ENCODE data around the gene TP53INP2. TPM values are rescaled to one million over a fixed set of nuclear protein-coding genes. Genes with fewer than 3 reads are reported as not detected.
"Not testable (repeated sequence)": the region's sequence is repeated elsewhere in the genome, so short reads cannot be mapped to it uniquely, and the experiment has no call there.

Gene TP53INP2
- total and polyA plus RNA-seq, 2 donors = 0.33 to 5.7 TPM

DNA sequence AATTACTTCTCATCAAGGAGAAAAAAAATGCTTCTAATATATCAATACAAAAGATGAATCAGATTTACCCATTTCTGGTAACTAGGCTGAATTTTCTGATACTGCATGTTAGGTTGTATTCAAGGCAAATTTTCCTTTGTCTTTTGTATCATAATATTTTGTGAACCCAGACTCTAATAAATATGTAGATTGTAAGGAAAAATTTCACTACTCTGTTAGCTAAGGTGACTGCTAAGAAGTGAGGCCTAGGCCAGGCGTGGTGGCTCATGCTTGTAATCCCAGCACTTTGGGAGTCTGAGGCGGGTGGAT, 12.7 kb downstream of the TP53INP2 start:
- peaks cover 23 to 26% of the 10 kb centered on the region in 2 donors for H3K36me3 ChIP-seq (ENCODE audit: control insufficient read depth in 2 of 2, insufficient read depth in 2 of 2, low read length in 1 of 2)
- H3K27ac ChIP-seq (ENCODE audit: low read depth in 1 of 2, low read length in 1 of 2) = no peak overlapping the region
- H3K4me1 ChIP-seq (ENCODE audit: control insufficient read depth in 2 of 2, insufficient read depth in 2 of 2, low read length in 2 of 2) = no peaks in the 10 kb centered on the region
- H3K4me3 ChIP-seq (ENCODE audit: low read length in 2 of 2) = no peak overlapping the region
- no peaks in the 10 kb centered on the region for H3K9me3 ChIP-seq (ENCODE audit: control insufficient read depth in 2 of 2, insufficient read depth in 1 of 2, low read length in 1 of 2)
- no peaks in the 10 kb centered on the region for H3K27me3 ChIP-seq (ENCODE audit: control insufficient read depth in 2 of 2, insufficient read depth in 1 of 2, low read length in 1 of 2)
- 98% methylated on average over 2 of the region's 2 CpGs for WGBS
- no peak for DNase-seq (ENCODE audit: low read depth in 6 of 9, low spot score in 9 of 9)

DNA sequence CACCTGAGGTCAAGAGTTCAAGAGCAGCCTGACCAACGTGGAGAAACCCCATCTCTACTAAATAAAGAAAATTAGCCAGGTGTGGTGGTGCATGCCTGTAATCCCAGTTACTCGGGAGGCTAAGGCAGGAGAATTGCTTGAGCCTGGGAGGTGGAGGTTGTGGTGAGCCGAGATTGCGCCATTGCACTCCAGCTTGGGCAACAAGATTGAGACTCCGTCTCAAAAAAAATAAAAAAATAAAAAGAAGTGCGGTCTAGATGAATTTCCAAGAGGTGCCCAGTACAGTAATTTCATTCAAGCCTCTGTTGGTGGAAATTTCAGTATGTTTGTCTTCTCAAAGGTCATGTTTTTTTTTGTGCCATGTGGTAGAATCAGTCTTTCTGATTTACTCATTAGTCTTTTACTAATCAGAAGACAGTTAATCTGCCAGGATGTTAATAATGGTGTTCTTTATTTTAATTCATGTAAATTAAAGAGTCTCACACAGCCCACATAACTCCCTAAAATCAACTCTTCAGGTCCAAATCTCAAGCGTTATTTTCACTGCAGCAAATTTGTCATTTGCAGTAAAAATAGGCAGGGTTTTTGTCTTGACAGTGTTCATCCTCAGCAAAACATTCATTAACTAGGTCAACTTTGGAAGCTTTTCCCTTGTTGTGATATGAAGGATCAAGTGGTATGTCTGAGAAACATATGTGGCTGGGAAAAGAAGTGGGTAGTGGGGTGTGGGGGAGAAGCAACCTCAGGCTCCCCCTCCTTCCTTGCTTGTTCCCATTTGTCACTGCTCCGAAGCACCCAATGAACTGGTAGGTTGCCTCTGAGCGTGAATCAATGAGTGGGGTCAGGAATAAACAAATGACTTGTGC, 13.3 kb downstream of the TP53INP2 start:
- H3K4me3 ChIP-seq (ENCODE audit: low read length in 2 of 2) = no peak overlapping the region
- 97% methylated on average over 9 of the region's 9 CpGs for WGBS

DNA sequence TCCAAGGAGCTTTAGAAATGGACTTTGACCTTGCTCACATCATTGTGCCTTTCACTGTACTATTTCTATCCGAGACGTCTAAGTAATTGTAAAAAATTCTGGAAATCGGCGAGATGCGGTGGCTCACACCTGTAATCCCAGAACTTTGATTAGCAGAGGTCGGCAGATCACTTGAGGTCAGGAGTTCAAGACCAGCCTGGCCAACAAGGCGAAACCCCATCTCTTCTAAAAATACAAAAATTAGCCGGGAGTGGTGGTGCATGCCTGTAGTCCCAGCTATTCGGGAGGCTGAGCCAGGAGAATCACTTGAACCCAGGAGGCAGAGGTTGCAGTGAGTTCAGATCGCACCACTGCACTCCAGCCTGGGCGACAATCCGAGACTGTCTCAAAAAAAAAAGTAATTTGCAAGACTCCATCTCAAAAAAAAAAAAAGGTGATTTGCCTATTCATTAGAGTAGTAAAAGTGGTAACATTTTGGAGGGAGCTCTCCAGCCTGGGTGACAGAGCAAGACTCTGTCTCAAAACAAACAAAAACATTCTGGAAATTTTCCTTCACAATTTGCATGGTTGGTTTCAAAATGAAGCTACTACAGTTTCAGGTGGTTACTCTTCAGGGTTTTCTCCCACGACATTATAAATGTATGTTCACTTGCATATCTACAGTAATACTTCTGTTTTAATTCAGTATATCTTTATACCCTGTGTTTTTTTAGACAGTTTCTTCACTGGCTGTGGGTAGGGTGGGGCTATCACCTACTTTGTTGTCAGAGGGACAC, 15.3 kb downstream of the TP53INP2 start:
- H3K4me3 ChIP-seq (ENCODE audit: low read length in 2 of 2); H3K4me1 ChIP-seq (ENCODE audit: control insufficient read depth in 2 of 2, insufficient read depth in 2 of 2, low read length in 2 of 2); H3K9me3 ChIP-seq (ENCODE audit: control insufficient read depth in 2 of 2, insufficient read depth in 1 of 2, low read length in 1 of 2); DNase-seq (ENCODE audit: low read depth in 6 of 9, low spot score in 9 of 9); H3K27me3 ChIP-seq (ENCODE audit: control insufficient read depth in 2 of 2, insufficient read depth in 1 of 2, low read length in 1 of 2); H3K27ac ChIP-seq (ENCODE audit: low read depth in 1 of 2, low read length in 1 of 2): not testable (repeated sequence)
- WGBS = 97% methylated on average over 13 of the region's 13 CpGs
- H3K36me3 ChIP-seq (ENCODE audit: control insufficient read depth in 2 of 2, insufficient read depth in 2 of 2, low read length in 1 of 2) = peaks cover 22 to 30% of the 10 kb centered on the region in 2 donors

More for the DNA sequence above, 13.3 kb downstream of the TP53INP2 start:
- no peak for DNase-seq (ENCODE audit: low read depth in 6 of 9, low spot score in 9 of 9)
- no peaks in the 10 kb centered on the region for H3K27me3 ChIP-seq (ENCODE audit: control insufficient read depth in 2 of 2, insufficient read depth in 1 of 2, low read length in 1 of 2)
- H3K36me3 ChIP-seq (ENCODE audit: control insufficient read depth in 2 of 2, insufficient read depth in 2 of 2, low read length in 1 of 2) = peaks cover 23 to 26% of the 10 kb centered on the region in 2 donors
- no peak overlapping the region for H3K27ac ChIP-seq (ENCODE audit: low read depth in 1 of 2, low read length in 1 of 2)
- no peaks in the 10 kb centered on the region for H3K4me1 ChIP-seq (ENCODE audit: control insufficient read depth in 2 of 2, insufficient read depth in 2 of 2, low read length in 2 of 2)
- H3K9me3 ChIP-seq (ENCODE audit: control insufficient read depth in 2 of 2, insufficient read depth in 1 of 2, low read length in 1 of 2) = no peaks in the 10 kb centered on the region

DNA sequence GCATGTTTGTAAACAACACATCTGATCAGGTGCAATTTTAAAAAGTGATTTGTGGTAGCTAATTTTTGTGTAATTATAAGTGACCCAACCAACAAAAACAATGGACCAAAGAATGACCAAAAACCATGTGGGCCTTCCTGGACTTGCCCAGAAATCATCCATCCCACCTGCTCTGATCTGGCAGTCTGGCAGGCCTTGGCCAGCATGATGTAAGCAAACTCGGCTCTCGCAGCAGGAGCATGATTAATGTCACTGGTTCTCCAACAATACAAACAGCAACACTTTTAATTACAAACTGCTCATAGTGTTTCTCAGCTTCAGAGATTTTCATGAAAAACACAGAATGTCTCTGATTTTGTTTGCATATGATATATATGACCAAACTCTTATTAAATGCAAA, 16.1 kb downstream of the TP53INP2 start:
- no peak overlapping the region for H3K4me3 ChIP-seq (ENCODE audit: low read length in 2 of 2)
- 93% methylated on average over 2 of the region's 2 CpGs for WGBS
- no peaks in the 10 kb centered on the region for H3K4me1 ChIP-seq (ENCODE audit: control insufficient read depth in 2 of 2, insufficient read depth in 2 of 2, low read length in 2 of 2)
- H3K9me3 ChIP-seq (ENCODE audit: control insufficient read depth in 2 of 2, insufficient read depth in 1 of 2, low read length in 1 of 2) = no peaks in the 10 kb centered on the region
- no peaks in the 10 kb centered on the region for H3K27me3 ChIP-seq (ENCODE audit: control insufficient read depth in 2 of 2, insufficient read depth in 1 of 2, low read length in 1 of 2)
- peaks cover 18 to 28% of the 10 kb centered on the region in 2 donors for H3K36me3 ChIP-seq (ENCODE audit: control insufficient read depth in 2 of 2, insufficient read depth in 2 of 2, low read length in 1 of 2)
- H3K27ac ChIP-seq (ENCODE audit: low read depth in 1 of 2, low read length in 1 of 2) = no peak overlapping the region
- DNase-seq (ENCODE audit: low read depth in 6 of 9, low spot score in 9 of 9) = no peak

DNA sequence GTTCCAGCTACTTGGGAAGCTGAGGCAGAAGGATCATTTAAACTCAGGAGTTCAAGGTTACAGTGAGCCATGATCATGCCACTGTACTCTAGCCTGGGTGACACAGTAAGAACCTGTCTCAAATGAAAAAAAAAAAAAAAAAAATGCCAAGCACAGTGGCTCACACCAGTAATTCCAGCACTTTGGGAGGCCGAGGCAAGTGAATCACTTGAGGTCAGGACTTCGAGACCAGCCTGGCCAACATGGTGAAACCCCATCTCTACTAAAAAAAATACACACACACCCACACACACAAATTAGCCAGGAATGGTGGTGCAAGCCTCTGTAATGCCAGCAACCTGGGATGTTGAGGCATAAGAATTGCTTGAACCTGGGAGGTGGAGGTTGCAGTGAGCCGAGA, 18.4 kb downstream of the TP53INP2 start:
- not testable (repeated sequence) for H3K27me3 ChIP-seq (ENCODE audit: control insufficient read depth in 2 of 2, insufficient read depth in 1 of 2, low read length in 1 of 2); H3K4me3 ChIP-seq (ENCODE audit: low read length in 2 of 2); H3K27ac ChIP-seq (ENCODE audit: low read depth in 1 of 2, low read length in 1 of 2); H3K4me1 ChIP-seq (ENCODE audit: control insufficient read depth in 2 of 2, insufficient read depth in 2 of 2, low read length in 2 of 2); DNase-seq (ENCODE audit: low read depth in 6 of 9, low spot score in 9 of 9); H3K9me3 ChIP-seq (ENCODE audit: control insufficient read depth in 2 of 2, insufficient read depth in 1 of 2, low read length in 1 of 2)
- H3K36me3 ChIP-seq (ENCODE audit: control insufficient read depth in 2 of 2, insufficient read depth in 2 of 2, low read length in 1 of 2) = peaks cover 25 to 39% of the 10 kb centered on the region in 2 donors
- WGBS = 99% methylated on average over 3 of the region's 3 CpGs

DNA sequence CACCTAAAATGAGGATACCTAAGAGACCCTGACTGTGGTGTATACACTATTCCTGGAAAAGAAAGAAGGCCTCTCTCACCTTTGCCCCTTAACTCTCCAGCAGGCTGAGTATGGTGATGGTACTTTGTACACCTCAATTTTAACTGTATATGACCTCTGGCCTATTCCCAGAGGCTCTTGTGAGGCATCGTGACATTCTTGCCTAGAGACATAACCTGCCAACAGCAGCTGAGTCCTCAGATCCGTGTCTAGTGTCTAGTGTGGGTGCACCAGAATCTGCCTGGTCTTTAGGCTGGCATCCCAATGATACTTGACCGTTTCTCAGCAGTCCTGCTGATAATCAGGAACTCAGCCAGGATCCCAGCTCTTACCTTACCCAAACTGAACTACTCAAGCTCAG, 20.0 kb downstream of the TP53INP2 start:
- WGBS = 98% methylated on average over 3 of the region's 3 CpGs
- no peaks in the 10 kb centered on the region for H3K4me1 ChIP-seq (ENCODE audit: control insufficient read depth in 2 of 2, insufficient read depth in 2 of 2, low read length in 2 of 2)
- H3K4me3 ChIP-seq (ENCODE audit: low read length in 2 of 2) = no peak overlapping the region
- DNase-seq (ENCODE audit: low read depth in 6 of 9, low spot score in 9 of 9) = no peak
- H3K27me3 ChIP-seq (ENCODE audit: control insufficient read depth in 2 of 2, insufficient read depth in 1 of 2, low read length in 1 of 2) = no peaks in the 10 kb centered on the region
- peaks cover 25 to 39% of the 10 kb centered on the region in 2 donors for H3K36me3 ChIP-seq (ENCODE audit: control insufficient read depth in 2 of 2, insufficient read depth in 2 of 2, low read length in 1 of 2)
- H3K9me3 ChIP-seq (ENCODE audit: control insufficient read depth in 2 of 2, insufficient read depth in 1 of 2, low read length in 1 of 2) = no peaks in the 10 kb centered on the region
- H3K27ac ChIP-seq (ENCODE audit: low read depth in 1 of 2, low read length in 1 of 2) = no peak overlapping the region

DNA sequence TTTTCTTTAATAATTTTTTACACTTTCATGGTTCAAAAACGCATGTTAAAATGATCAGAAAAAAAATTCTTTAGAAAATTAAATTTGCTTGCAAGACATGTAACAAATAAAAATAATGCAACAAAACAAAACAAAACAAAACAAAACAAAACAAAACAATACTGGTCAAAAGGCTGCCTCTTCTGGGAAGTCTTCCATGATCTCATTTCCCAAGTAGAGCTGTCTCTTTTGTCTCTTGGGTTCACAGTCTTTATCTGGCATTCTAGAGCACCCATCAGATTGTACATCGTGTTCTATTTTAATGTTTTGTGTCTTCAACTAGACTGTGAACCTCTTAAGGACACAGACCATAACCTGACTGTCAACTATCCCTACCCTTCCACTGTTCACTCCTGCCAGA, 25.3 kb downstream of the TP53INP2 start:
- peaks cover 30 to 33% of the 10 kb centered on the region in 2 donors for H3K36me3 ChIP-seq (ENCODE audit: control insufficient read depth in 2 of 2, insufficient read depth in 2 of 2, low read length in 1 of 2)
- 99% methylated on average over 2 of the region's 2 CpGs for WGBS

DNA sequence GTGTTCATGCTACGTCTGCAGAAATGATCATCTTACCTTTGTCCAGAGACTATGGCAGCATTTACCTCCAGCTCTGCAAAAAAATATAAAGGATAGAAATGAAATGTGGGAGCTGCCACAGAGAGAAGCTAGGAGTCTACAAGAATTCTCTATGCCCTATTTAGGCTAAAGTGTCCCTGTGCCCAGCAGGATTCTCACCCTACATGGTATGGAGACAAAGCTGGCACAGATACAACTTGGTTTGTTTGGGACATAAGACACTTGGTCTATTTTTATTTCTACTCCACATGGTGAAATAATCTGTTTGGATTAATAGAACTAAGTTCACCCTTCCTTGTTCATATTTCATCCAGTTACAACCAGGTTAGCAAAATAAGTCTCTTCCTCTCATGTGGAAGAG, 28.4 kb downstream of the TP53INP2 start:
- Histone ChIP-seq H3K27ac (ENCODE audit: low read depth in 1 of 2, low read length in 1 of 2) (no peak overlapping the region), H3K36me3 (ENCODE audit: control insufficient read depth in 2 of 2, insufficient read depth in 2 of 2, low read length in 1 of 2) (peaks cover 16 to 19% of the 10 kb centered on the region in 2 donors), H3K4me1 (ENCODE audit: control insufficient read depth in 2 of 2, insufficient read depth in 2 of 2, low read length in 2 of 2) (no peaks in the 10 kb centered on the region), H3K27me3 (ENCODE audit: control insufficient read depth in 2 of 2, insufficient read depth in 1 of 2, low read length in 1 of 2) (no peaks in the 10 kb centered on the region), H3K4me3 (ENCODE audit: low read length in 2 of 2) (no peak overlapping the region), H3K9me3 (ENCODE audit: control insufficient read depth in 2 of 2, insufficient read depth in 1 of 2, low read length in 1 of 2) (no peaks in the 10 kb centered on the region)
- DNase-seq (ENCODE audit: low read depth in 6 of 9, low spot score in 9 of 9) = no peak
- WGBS = 95% methylated on average over 1 of the region's 1 CpG

More for the DNA sequence above, 25.3 kb downstream of the TP53INP2 start:
- Histone ChIP-seq H3K9me3 (ENCODE audit: control insufficient read depth in 2 of 2, insufficient read depth in 1 of 2, low read length in 1 of 2) (no peaks in the 10 kb centered on the region), H3K27ac (ENCODE audit: low read depth in 1 of 2, low read length in 1 of 2) (no peak overlapping the region), H3K27me3 (ENCODE audit: control insufficient read depth in 2 of 2, insufficient read depth in 1 of 2, low read length in 1 of 2) (no peaks in the 10 kb centered on the region), H3K4me1 (ENCODE audit: control insufficient read depth in 2 of 2, insufficient read depth in 2 of 2, low read length in 2 of 2) (no peaks in the 10 kb centered on the region), H3K4me3 (ENCODE audit: low read length in 2 of 2) (no peak overlapping the region)
- DNase-seq (ENCODE audit: low read depth in 6 of 9, low spot score in 9 of 9) = no peak

DNA sequence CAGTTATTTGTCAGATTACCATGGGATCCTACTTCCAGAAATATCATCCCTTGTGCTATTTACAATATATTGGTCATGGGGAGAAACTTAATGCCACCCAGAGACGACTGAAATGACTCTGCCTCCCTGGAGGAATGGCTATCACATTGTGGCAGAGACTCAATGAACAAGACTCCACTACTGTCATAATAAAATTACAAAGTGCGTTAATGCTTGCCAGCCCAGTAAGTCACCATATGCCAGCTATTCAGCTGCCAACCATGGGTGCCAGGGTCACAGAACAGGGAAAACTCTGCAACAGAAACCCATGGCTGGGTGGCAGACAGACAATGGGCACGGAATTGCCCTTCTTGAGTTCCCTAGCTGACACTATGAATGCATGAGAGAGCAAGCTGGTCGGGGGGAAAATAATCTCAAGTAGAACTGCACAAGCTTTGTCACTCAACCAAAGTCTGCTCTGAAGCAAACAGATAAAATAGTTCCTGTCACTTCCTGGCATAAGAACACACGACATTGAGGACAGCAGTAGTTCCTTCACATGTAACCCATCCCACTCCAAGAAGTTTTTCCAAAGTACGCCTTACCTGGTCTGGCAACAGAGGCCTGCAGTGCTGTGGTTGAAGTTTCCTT, 32.1 kb downstream of the TP53INP2 start:
- Histone ChIP-seq H3K4me1 (ENCODE audit: control insufficient read depth in 2 of 2, insufficient read depth in 2 of 2, low read length in 2 of 2) (no peaks in the 10 kb centered on the region), H3K36me3 (ENCODE audit: control insufficient read depth in 2 of 2, insufficient read depth in 2 of 2, low read length in 1 of 2) (peaks cover 34 to 36% of the 10 kb centered on the region in 2 donors), H3K27me3 (ENCODE audit: control insufficient read depth in 2 of 2, insufficient read depth in 1 of 2, low read length in 1 of 2) (no peaks in the 10 kb centered on the region), H3K9me3 (ENCODE audit: control insufficient read depth in 2 of 2, insufficient read depth in 1 of 2, low read length in 1 of 2) (no peaks in the 10 kb centered on the region), H3K27ac (ENCODE audit: low read depth in 1 of 2, low read length in 1 of 2) (no peak overlapping the region), H3K4me3 (ENCODE audit: low read length in 2 of 2) (no peak overlapping the region)
- 95% methylated on average over 6 of the region's 6 CpGs for WGBS
- no peak for DNase-seq (ENCODE audit: low read depth in 6 of 9, low spot score in 9 of 9)
